ENCODE data around the gene ZNF267.
"Not testable (repeated sequence)": the region's sequence is repeated elsewhere in the genome, so short reads cannot be mapped to it uniquely, and the experiment has no call there.

Gene ZNF267

DNA sequence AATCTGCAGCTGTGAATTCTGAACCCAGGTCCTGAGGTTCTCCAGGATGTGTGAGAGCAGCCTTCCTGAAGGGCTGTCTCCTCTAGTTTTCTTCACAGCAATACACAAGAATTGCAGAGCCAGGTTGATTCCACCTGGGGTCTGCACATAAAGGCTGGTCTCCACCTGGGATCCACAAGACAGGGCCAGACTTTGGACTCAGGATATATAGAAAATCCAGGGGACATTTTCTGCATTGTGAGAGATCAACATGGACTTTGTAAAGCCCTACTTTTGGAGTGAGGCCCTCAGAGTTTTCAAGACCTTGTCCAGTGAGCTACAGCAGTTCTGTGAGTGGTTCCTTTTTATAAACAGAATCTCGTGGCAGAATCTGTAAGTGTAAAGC is 6.3 kb downstream of the ZNF267 start:
- no peak for DNase-seq

DNA sequence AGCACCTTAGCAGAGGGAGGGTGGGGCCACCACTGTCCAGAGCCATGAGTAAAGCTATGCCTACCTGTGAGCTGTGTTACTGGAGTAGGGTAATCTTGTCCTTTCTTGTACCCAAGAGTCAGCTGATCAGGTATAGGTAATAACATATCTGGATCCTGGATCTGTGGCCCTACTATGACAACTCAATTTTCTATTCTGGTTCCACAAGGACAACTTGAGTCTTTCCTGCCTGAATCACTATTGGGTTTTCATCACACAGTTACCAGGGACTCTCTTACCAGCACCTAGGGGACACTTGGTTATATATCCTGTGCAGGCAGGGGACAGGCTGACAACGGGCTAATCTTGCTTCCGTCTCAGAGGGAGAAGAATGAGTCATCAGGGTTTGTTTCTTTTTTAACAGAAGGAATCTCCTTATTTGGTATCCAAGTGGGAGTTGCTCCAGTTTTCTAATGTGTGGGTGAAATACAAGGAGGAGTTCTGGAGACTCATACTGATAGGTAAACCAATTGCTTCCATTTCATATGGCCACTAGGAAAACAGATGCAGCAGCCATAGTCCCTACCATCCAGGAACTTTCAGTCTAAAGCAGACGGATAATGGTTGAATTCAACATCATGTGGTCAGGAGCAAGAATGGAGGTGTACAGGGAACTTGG is 6.8 kb downstream of the ZNF267 start:
- DNase-seq: no peak

DNA sequence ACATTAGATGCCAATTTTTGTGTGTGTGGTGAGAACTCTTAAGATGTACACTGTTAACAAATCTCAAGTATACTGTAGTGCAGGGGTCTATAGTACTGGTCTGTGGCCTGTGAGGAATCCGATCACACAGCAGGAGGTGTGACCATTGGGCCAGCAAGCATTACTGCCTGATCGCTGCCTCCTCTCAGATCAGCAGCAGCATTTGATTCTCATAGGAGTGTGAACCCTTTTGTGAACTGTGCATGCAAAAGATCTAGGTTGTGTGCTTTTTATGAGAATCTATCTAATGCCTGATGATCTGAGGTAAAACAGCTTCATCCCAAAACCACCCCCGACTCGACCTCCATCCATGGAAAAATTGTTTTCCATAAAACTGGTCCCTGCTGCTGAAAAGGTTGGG is 12.6 kb downstream of the ZNF267 start:
- no peak for DNase-seq

DNA sequence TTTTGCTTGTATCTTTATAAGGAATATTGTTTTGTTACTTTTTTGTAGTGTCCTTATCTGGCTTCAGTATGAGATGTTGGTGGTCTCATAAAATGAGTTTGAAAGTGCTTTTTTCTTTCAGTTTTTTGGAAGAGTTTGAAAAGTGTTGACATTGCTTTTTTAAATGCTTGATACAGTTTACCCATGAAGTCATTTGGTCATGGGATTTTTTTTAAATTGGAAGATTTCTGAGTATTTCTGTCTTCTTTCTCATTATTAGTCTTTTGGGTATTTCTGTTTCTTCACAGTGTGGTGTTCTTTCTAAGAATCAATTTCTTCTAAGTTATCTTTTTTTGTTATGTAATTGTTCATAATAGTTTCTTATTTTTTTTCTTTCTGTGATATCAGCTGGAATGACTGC is 15.1 kb downstream of the ZNF267 start:
- no peak for DNase-seq

DNA sequence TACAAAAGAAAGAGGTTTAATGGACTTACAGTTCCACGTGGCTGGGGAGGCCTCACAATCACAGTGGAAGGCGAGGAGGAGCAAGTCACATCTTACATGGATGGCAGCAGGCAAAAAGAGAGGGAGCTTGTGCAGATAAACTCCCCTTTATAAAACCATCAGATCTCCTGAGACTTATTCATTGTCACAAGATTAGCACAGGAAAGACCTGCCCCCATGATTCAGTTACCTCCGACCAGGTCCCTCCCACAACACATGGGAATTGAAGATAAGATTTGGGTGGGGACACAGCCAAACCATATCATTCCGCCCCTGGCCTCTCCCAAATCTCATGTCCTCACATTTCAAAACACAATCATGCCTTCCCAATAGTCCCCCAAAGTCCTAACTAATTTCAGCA is 18.5 kb downstream of the ZNF267 start:
- DNase-seq: not testable (repeated sequence)

DNA sequence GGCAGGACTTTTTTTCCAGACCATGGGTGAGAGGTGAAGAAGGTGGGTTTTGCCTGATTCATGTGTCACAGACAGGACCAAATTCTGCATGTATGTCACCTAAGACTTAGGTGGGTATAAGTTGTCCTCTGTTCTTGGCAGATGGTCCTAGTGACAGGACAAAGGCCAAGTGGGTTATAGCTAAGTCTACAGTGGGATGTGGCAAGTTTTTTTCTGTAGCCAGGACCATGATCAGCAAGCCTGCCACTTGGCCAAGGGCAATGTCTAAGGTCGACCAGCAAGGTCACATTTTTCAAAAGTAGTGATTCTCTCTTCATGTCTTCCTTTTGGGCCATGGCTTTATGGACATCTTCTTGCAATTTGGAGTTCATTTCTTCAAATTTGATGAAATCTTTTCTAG is 20.2 kb downstream of the ZNF267 start:
- DNase-seq: no peak

DNA sequence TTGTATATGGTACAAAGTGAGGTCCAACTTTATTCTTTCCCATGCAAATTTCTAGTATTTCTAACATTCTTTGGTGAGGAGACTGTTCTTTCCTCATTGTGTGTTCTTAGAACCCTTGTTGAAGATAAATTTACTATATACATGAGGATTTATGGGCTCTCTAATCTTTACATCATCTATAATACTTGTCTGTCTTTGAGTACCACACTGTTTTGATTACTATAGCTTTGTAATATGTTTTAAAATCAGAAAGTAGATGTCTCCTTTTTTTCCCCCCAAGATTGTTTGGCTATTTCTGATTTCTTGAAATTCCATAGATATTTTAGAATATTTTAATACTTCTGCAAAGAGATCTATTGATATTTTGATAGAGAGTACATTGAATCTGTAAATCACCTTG is 23.7 kb downstream of the ZNF267 start:
- no peak for DNase-seq

DNA sequence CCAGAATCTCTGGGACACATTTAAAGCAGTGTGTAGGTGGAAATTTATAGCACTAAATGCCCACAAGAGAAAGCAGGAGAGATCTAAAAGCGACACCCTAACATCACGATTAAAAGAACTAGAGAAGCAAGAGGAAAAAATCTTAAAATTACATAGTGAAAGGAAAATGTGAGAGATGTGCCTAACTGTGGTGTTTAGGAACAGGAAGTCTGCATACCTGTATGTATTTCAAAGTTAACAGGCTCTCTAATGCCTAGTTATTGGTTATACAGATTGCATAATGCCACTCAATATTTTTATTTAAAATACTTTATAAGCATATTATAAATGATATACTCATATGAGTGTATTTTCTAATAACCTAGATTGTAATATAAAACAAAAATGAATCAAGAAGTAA is 25.9 kb downstream of the ZNF267 start:
- DNase-seq: no peak

DNA sequence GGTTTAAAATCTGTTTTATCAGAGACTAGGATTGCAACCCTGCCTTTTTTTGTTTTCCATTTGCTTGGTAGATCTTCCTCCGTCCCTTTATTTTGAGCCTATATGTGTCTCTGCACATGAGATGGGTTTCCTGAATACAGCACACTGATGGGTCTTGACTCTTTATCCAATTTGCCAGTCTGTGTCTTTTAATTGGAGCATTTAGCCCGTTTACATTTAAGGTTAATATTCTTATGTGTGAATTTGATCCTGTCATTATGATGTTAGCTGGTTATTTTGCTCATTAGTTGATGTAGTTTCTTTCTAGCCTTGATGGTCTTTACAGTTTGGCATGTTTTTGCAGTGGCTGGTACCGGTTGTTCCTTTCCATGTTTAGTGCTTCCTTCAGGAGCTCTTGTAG is 31.0 kb downstream of the ZNF267 start:
- DNase-seq: not testable (repeated sequence)

DNA sequence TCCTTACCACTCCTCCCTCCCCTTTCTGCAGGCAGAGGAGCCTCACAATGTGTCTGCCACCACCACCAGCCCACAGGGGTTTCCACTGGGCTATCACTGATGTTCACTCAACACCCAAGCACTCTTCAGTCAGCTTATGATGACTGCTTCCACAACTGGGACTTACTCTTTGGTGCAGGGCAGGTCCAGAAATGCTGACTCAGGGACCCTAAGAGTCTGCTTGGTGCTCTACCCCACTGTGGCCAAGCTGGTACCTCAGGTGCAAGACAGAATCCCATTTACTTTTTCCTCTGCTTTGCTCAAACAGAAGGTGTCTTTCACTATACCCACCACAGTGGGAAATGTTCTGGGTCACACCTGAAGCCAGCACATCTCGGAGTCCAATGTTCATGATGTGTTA is 40.1 kb downstream of the ZNF267 start:
- no peak for DNase-seq

DNA sequence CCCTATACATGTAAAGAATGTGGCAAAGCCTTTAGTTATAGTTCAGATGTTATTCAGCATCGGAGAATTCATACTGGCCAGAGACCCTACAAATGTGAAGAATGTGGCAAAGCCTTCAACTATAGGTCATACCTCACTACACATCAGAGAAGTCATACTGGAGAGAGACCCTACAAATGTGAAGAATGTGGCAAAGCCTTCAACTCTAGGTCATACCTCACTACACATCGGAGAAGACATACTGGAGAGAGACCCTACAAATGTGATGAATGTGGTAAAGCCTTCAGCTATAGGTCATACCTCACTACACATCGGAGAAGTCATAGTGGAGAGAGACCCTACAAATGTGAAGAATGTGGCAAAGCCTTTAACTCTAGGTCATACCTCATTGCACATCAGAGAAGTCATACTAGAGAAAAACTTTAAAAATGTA is 42.5 kb downstream of the ZNF267 start:
- DNase-seq: no peak

DNA sequence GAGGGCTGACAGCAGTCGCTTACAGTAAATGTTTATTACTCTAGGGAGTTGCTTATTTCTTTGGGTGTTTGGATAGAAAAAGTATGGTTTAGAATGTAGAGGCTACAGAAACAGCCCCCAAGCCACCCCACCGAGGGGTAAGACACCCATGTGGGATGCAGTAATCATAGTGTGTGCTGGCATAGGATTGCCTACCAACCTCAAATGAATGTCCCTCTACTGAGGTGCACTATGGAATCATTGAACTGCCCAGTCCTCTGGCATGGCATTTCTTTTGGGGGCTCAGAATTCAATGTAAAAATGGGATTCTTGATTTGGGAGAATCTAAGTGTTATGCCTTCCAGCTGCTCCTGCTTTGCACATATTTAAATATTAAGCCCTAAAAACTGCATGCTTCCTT is 46.8 kb downstream of the ZNF267 start:
- DNase-seq: no peak

DNA sequence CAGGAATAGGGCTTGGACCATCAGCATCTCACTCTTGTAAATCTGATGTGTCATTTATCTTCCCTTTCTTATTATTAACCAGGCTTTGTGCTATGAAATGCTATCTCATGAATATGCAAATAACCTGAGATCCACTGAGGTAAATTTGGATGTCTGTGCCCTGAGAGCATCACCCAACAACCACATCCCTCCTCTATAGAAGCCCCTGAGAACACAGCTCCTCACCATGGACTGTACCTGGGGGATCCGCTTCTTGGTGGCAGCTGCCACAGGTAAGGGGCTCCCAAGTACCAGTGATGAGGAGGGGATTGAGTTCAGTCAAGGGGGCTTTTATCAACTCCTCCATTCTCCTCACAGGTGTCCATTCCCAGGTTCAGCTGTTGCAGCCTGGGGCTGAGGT is 78.2 kb downstream of the ZNF267 start:
- DNase-seq: not testable (repeated sequence)

DNA sequence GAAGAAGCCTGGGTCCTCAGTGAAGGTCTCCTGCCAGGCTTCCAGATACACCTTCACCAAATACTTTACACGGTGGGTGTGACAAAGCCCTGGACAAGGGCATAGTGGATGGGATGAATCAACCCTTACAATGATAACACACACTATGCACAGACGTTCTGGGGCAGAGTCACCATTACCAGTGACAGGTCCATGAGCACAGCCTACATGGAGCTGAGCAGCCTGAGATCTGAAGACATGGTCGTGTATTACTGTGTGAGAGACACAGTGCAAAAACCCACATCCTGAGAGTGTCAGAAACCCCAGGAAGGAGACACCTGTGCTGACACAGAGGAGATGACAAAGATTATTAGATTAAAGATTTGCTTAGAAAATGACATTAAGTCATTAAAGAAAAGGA is 78.6 kb downstream of the ZNF267 start:
- DNase-seq: not testable (repeated sequence)

DNA sequence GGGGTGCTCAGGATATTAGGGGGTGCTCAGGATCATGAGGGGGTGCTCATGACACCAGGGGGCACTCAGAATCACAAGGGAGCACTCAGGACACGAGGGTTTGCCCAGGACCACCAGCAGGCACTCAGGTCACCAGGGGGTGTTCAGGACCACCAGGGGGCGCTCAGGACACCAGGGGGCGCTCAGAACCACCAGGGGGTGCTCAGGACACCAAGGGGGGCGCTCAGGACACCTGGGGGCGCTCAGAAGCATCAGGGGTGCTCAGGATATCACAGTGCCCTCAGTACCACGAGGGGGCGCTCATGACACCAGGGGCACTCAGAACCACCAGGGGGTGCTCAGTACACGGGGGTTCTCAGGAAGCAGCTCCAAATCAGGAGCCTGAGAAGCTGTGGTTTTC is 82.6 kb downstream of the ZNF267 start:
- DNase-seq: not testable (repeated sequence)

DNA sequence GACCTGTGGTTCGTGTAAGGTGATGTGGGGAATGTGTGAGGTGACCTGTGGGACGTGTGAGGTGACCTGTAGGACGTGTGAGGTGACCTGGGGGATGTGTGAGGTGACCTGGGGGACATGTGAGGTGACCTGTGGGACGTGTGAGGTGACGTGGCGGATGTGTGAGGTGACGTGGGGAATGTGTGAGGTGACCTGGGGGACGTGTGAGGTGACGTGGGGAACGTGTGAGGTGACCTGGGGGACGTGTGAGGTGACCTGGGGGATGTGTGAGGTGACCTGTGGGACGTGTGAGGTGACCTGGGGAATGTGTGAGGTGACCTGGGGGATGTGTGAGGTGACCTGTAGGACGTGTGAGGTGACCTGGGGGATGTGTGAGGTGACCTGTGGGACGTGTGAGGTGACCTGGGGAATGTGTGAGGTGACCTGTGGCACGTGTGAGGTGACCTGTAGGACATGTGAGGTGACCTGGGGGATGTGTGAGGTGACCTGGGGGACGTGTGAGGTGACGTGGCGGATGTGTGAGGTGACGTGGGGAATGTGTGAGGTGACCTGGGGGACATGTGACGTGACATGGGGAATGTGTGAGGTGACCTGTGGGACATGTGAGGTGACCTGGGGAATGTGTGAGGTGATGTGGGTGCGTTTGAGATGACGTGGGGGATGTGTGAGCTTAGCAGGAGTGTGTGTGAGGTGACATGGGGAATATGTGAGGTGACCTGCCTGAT is 86.7 kb downstream of the ZNF267 start:
- DNase-seq: not testable (repeated sequence)
